GM23338 (cell line): ENCODE measurements around the gene KLHL41. TPM values are rescaled to one million over a fixed set of nuclear protein-coding genes. Genes with fewer than 3 reads are reported as not detected.

Experiments
- ATAC-seq: fragments of 200-7000 bp; cut with Tn5 transposase; 3 replicates; pipeline ENCODE4 v1.9.1; 2020
- DNase-seq: peaks from one replicate; pipeline ENCODE4 v3.0.0-alpha.2; 2015; ENCODE audit warnings: low spot score
- H2AFZ ChIP-seq: fragments of 200-600 bp; sonication (generic); 2 replicates; pipeline ENCODE4 v1.8.0; 2016; ENCODE audit warnings: antibody characterized with exemption, mild to moderate bottlenecking, moderate library complexity
- H3F3A ChIP-seq: fragments of 200-600 bp; sonication (generic); replicated peaks from 2 replicates; pipeline ENCODE4 v1.8.0; 2017; ENCODE audit warnings: antibody characterized with exemption, mixed run types, low read depth
- H3K27ac ChIP-seq: fragments of 200-600 bp; sonication (generic); 2 replicates; pipeline ENCODE4 v1.6.1; 2016; ENCODE audit warnings: low read depth
- H3K27me3 ChIP-seq: fragments of 200-600 bp; sonication (generic); 2 replicates; pipeline ENCODE4 v1.8.0; 2016; ENCODE audit warnings: mild to moderate bottlenecking, mixed run types, moderate library complexity; ENCODE audit not compliant: insufficient read depth
- H3K36me3 ChIP-seq: fragments of 200-600 bp; sonication (generic); 2 replicates; pipeline ENCODE4 v1.8.0; 2016; ENCODE audit warnings: mild to moderate bottlenecking; ENCODE audit not compliant: insufficient read depth
- H3K4me1 ChIP-seq: fragments of 200-600 bp; sonication (generic); 2 replicates; pipeline ENCODE4 v1.8.0; 2016; ENCODE audit warnings: mild to moderate bottlenecking, moderate library complexity; ENCODE audit not compliant: insufficient read depth
- H3K4me2 ChIP-seq: fragments of 200-600 bp; sonication (generic); 2 replicates; pipeline ENCODE4 v1.7.1; 2017; ENCODE audit warnings: mixed run types
- H3K4me3 ChIP-seq: fragments of 200-600 bp; sonication (generic); 2 replicates; pipeline ENCODE4 v1.6.1; 2016; ENCODE audit warnings: mixed run types
- H3K79me2 ChIP-seq: fragments of 200-600 bp; sonication (generic); replicated peaks from 2 replicates; pipeline ENCODE4 v1.8.0; 2017; ENCODE audit warnings: mild to moderate bottlenecking; ENCODE audit not compliant: insufficient read depth
- H3K9me2 ChIP-seq: fragments of 200-600 bp; sonication (generic); 2 replicates; pipeline ENCODE4 v1.8.0; 2017; ENCODE audit not compliant: insufficient read depth
- H4K20me1 ChIP-seq: fragments of 200-600 bp; sonication (generic); replicated peaks from 2 replicates; pipeline ENCODE4 v1.8.0; 2017; ENCODE audit warnings: mild to moderate bottlenecking; ENCODE audit not compliant: insufficient read depth
- H3K27ac Mint-ChIP-seq: 2 replicates; pipeline ENCODE4 v1.8.0; 2020; ENCODE audit warnings: inconsistent platforms, mild to moderate bottlenecking, moderate library complexity, mixed read lengths
- H3K27me3 Mint-ChIP-seq: 3 replicates; pipeline ENCODE4 v1.8.0; 2022; ENCODE audit warnings: low read depth, mild to moderate bottlenecking, moderate library complexity, mixed read lengths, inconsistent platforms; ENCODE audit not compliant: insufficient read depth, poor library complexity
- H3K36me3 Mint-ChIP-seq: 3 replicates; pipeline ENCODE4 v1.8.0; 2021; ENCODE audit warnings: low read depth, mild to moderate bottlenecking, inconsistent platforms, moderate library complexity, mixed read lengths
- H3K4me1 Mint-ChIP-seq: 3 replicates; pipeline ENCODE4 v1.8.0; 2020; ENCODE audit warnings: mild to moderate bottlenecking, inconsistent platforms, mixed read lengths
- H3K4me3 Mint-ChIP-seq: 3 replicates; pipeline ENCODE4 v1.8.0; 2021; ENCODE audit warnings: moderate library complexity, mild to moderate bottlenecking, inconsistent platforms, mixed read lengths
- H3K9me3 Mint-ChIP-seq: 3 replicates; pipeline ENCODE4 v1.8.0; 2020; ENCODE audit warnings: moderate library complexity, mild to moderate bottlenecking, inconsistent platforms, mixed read lengths
- CREB1 ChIP-seq: fragments of 250-450 bp; sonication (Bioruptor Pico); IDR thresholded peaks from 2 replicates; pipeline ENCODE4 v1.5.0; 2020; ENCODE audit warnings: low read depth, mild to moderate bottlenecking, moderate library complexity
- CTCF ChIP-seq, 2 experiments: fragments of 200-600 bp in 1 of 2; sonication (generic) in 1 of 2; conservative IDR thresholded peaks; 2 replicates each; pipeline versions ENCODE4 v1.5.1 to v1.6.1; 2016 to 2017; ENCODE audit warnings: antibody characterized with exemption in 2 of 2, low read depth in 2 of 2, mild to moderate bottlenecking in 2 of 2, moderate library complexity in 1 of 2
- ETS1 ChIP-seq: IDR thresholded peaks from 2 replicates; pipeline ENCODE4 v1.6.1; 2016; ENCODE audit warnings: antibody characterized with exemption
- EZH2 ChIP-seq: fragments of 200-600 bp; sonication (generic); IDR thresholded peaks from one replicate; pipeline ENCODE4 v1.8.0; 2017; ENCODE audit warnings: antibody characterized with exemption, mild to moderate bottlenecking, low read depth; ENCODE audit not compliant: unreplicated experiment
- EZH2phosphoT487 ChIP-seq: fragments of 200-600 bp; sonication (generic); IDR thresholded peaks from one replicate; pipeline ENCODE4 v1.8.1; 2018; ENCODE audit warnings: antibody characterized with exemption; ENCODE audit not compliant: unreplicated experiment
- JUNB ChIP-seq: IDR thresholded peaks from one replicate; pipeline ENCODE4 v1.6.1; 2016; ENCODE audit warnings: antibody characterized with exemption; ENCODE audit not compliant: unreplicated experiment
- NANOG ChIP-seq: IDR thresholded peaks from 2 replicates; pipeline ENCODE4 v1.6.1; 2016; ENCODE audit warnings: antibody characterized with exemption, borderline replicate concordance
- POLR2AphosphoS5 ChIP-seq: IDR thresholded peaks from 2 replicates; pipeline ENCODE4 v1.6.1; 2016; ENCODE audit warnings: antibody characterized with exemption, low read depth
- REST ChIP-seq: IDR thresholded peaks from one replicate; pipeline ENCODE4 v1.6.1; 2018; ENCODE audit warnings: antibody characterized with exemption; ENCODE audit not compliant: unreplicated experiment
- STAT1 ChIP-seq: IDR thresholded peaks from one replicate; pipeline ENCODE4 v1.6.1; 2016; ENCODE audit warnings: antibody characterized with exemption; ENCODE audit not compliant: unreplicated experiment
- ZNF114 ChIP-seq: fragments of 250-450 bp; sonication (Bioruptor Pico); IDR thresholded peaks from 2 replicates; pipeline ENCODE4 v1.5.0; 2020; ENCODE audit warnings: mild to moderate bottlenecking, moderate library complexity
- ZNF331 ChIP-seq: fragments of 250-450 bp; sonication (Bioruptor Pico); IDR thresholded peaks from 2 replicates; pipeline ENCODE4 v1.5.0; 2020; ENCODE audit warnings: low read depth, mild to moderate bottlenecking, moderate library complexity
- ZNF462 ChIP-seq: fragments of 250-450 bp; sonication (Bioruptor Pico); IDR thresholded peaks from 2 replicates; pipeline ENCODE4 v1.5.0; 2020; ENCODE audit warnings: mild to moderate bottlenecking, moderate library complexity
- polyA plus RNA-seq: library from polyadenylated mRNA; unstranded; fragments of >200 nt; fragmentation: Nextera tagmentation; extraction: Ambion mirVana; gene quantifications from 2 replicates; pipeline ENCODE4 v1.2.1, GENCODE V29; 2016
- total RNA-seq: library from RNA; depleted of rRNA; stranded (reverse); fragments of >200 nt; shearing (Covaris generic); gene quantifications from 2 replicates; pipeline ENCODE4 v1.2.3, GENCODE V29; 2014

Gene KLHL41
- total and polyA plus RNA-seq, 2 experiments from 2014 or later = not detected

GRCh38 chr2:169468841-169469240 is 40.7 kb upstream of the KLHL41 start (continued):
- TF ChIP-seq NANOG = no peak
- no peak for TF ChIP-seq POLR2AphosphoS5
- no peak for TF ChIP-seq ZNF114

GRCh38 chr2:169469952-169470572 is 39.4 kb upstream of the KLHL41 start:
- H3K27me3 ChIP-seq = no peaks in the 10 kb centered on the region
- no peaks in the 10 kb centered on the region for H3K4me1 ChIP-seq
- TF ChIP-seq ZNF114 (no peak), CREB1 (CRISPR knock-in tag) (no peak), POLR2AphosphoS5 (no peak), REST (no peak), CTCF (conservative IDR thresholded peaks at IDR 0.05; ENCODE audit: low read depth in 2 of 2) (no peak), ZNF462 (CRISPR knock-in tag) (no peak), STAT1 (no peak), ZNF331 (CRISPR knock-in tag) (no peak), JUNB (no peak), EZH2phosphoT487 (no peak), ETS1 (no peak), EZH2 (no peak), NANOG (no peak)
- DNase-seq (no peak), ATAC-seq (no peak)
- H3K27ac ChIP-seq = no peak overlapping the region
- Mint-ChIP-seq H3K27ac (no peak overlapping the region), H3K27me3 (no peaks in the 10 kb centered on the region), H3K36me3 (no peaks in the 10 kb centered on the region), H3K4me3 (no peak overlapping the region), H3K4me1 (no peaks in the 10 kb centered on the region), H3K9me3 (no peaks in the 10 kb centered on the region)
- H3K4me3 ChIP-seq = no peak overlapping the region
- H3F3A ChIP-seq = no peaks in the 10 kb centered on the region; the same call in 1 of the 2 replicates
- H3K9me2 ChIP-seq = no peaks in the 10 kb centered on the region
- no peak overlapping the region for H2AFZ ChIP-seq
- no peaks in the 10 kb centered on the region for H3K79me2 ChIP-seq
- no peaks in the 10 kb centered on the region for H3K36me3 ChIP-seq
- H4K20me1 ChIP-seq = no peaks in the 10 kb centered on the region
- H3K4me2 ChIP-seq = no peak overlapping the region
